Thoracic aorta (tissue), 2 donors: ENCODE results near the gene ZFYVE9. TPM values are rescaled to one million over a fixed set of nuclear protein-coding genes. Genes with fewer than 3 reads are reported as not detected.

Experiments used
- ATAC-seq: fragments of 150-250 bp; one replicate; pipeline ENCODE4 v1.8.0; 2017; ENCODE audit warnings: low read depth; ENCODE audit not compliant: insufficient number of reproducible peaks, low FRiP score
- DNase-seq: peaks from one replicate; pipeline ENCODE4 v3.0.0-alpha.2; 2020; ENCODE audit warnings: low spot score
- H3K27ac ChIP-seq, 2 donors: fragments of 200-600 bp; sonication (generic); 1 replicate in 1 of 2; 2 replicates in 1 of 2; pipeline ENCODE4 v1.5.1; 2016; ENCODE audit warnings: mild to moderate bottlenecking in 2 of 2, moderate library complexity in 2 of 2
- H3K27me3 ChIP-seq: fragments of 200-600 bp; sonication (generic); replicated peaks from 2 replicates; pipeline ENCODE4 v1.6.0; 2016; ENCODE audit warnings: mild to moderate bottlenecking; ENCODE audit not compliant: insufficient read depth
- H3K36me3 ChIP-seq: fragments of 200-600 bp; sonication (generic); one replicate; pipeline ENCODE4 v1.5.1; 2016
- H3K4me1 ChIP-seq, 2 donors: fragments of 200-600 bp; sonication (generic); 1 replicate in 1 of 2; 2 replicates in 1 of 2; pipeline versions ENCODE4 v1.5.1 to v1.6.0; 2016; ENCODE audit warnings: low read depth in 2 of 2, mild to moderate bottlenecking in 1 of 2; ENCODE audit not compliant: control insufficient read depth in 1 of 2
- H3K4me3 ChIP-seq: fragments of 200-600 bp; sonication (generic); 2 replicates; pipeline ENCODE4 v1.5.1; 2016; ENCODE audit warnings: mild to moderate bottlenecking
- H3K9me3 ChIP-seq: fragments of 200-600 bp; sonication (generic); 2 replicates; pipeline ENCODE4 v1.5.1; 2016
- total RNA-seq, 2 donors: library from RNA; depleted of rRNA; stranded (reverse); fragments of >200 nt; gene quantifications; one replicate each; pipeline versions ENCODE4 v1.1.0 to v1.2.3, GENCODE V29; 2016
- TF ChIP-seq, protein P1 (sequence below): fragments of 200-600 bp; sonication (generic); IDR thresholded peaks from one replicate; pipeline ENCODE4 v1.5.1; 2019; ENCODE audit warnings: antibody characterized with exemption

The ZFYVE9 gene
- total RNA-seq, 2 donors from 2014 or later: 29.6 to 45.9 TPM

DNA sequence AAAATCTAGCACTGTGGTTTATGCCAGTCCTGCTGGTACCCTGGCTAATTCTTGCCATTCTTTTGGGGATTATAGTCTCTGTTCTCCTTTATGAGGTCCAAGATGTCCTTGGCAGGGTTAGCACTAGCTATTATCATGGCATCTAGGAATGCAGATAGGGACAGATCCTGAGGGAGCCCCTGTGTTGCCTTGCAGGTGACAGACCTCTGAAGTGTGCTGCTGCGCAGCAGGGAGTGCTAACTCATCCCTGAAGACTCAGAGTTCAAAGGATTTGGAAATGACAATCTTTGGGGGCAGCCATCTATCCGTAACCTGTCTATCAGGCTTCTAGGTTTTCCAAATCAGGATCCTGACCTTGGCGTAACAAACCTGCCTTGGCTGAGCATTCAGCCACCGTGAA, 16.3 kb downstream of the ZFYVE9 start:
- H3K9me3 ChIP-seq: no peaks in the 10 kb centered on the region
- no peak overlapping the region for H3K27ac ChIP-seq
- H3K36me3 ChIP-seq: no peaks in the 10 kb centered on the region
- ATAC-seq: no peak
- no peaks in the 10 kb centered on the region for H3K27me3 ChIP-seq
- peaks cover 6 to 30% of the 10 kb centered on the region in 2 donors for H3K4me1 ChIP-seq
- TF ChIP-seq, protein P1, sequence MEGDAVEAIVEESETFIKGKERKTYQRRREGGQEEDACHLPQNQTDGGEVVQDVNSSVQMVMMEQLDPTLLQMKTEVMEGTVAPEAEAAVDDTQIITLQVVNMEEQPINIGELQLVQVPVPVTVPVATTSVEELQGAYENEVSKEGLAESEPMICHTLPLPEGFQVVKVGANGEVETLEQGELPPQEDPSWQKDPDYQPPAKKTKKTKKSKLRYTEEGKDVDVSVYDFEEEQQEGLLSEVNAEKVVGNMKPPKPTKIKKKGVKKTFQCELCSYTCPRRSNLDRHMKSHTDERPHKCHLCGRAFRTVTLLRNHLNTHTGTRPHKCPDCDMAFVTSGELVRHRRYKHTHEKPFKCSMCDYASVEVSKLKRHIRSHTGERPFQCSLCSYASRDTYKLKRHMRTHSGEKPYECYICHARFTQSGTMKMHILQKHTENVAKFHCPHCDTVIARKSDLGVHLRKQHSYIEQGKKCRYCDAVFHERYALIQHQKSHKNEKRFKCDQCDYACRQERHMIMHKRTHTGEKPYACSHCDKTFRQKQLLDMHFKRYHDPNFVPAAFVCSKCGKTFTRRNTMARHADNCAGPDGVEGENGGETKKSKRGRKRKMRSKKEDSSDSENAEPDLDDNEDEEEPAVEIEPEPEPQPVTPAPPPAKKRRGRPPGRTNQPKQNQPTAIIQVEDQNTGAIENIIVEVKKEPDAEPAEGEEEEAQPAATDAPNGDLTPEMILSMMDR: no peak
- H3K4me3 ChIP-seq: no peak overlapping the region
- no peak for DNase-seq

DNA sequence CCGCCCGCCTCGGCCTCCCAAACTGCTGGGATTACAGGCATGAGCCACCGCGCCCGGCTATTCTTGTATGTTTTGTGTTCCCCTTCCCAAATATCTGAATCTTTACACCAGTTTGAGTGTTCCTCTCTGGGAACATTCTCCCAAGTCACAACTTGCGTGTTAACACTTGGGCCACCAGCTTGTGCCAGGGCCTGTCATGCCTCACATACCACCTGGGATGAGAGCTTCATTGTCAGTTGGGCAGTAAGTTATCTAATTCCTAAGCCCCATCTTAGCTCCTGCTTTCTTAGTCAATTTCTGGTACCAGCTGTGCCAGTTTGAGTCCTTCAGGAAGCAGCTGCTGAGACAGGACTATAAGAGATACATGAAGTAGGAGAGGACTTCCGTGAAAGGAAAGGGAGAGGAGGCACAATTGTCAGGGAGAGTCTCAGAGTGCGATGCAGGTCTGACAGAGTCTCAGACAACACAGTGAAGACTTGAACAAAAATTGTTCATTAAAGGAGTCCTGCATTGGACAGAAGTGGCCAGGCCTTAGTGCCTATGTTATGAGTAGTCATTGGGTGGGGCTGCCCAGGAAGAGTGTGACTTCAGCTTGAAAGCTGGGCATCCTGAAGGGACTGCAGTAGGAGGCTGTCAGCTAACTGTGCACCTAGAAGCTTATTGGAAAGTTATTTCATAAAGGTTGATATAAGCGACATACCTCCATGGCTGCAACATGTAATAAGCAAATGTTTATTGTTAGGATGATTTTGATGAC, 17.3 kb downstream of the ZFYVE9 start:
- Histone ChIP-seq H3K36me3 (no peaks in the 10 kb centered on the region), H3K27me3 (no peaks in the 10 kb centered on the region), H3K4me3 (no peak overlapping the region), H3K4me1 (peaks cover 0 to 21% of the 10 kb centered on the region in 2 donors), H3K27ac (no peak overlapping the region), H3K9me3 (no peaks in the 10 kb centered on the region)
- ATAC-seq: no peak
- TF ChIP-seq, protein P1: no peak
- DNase-seq: no peak

DNA sequence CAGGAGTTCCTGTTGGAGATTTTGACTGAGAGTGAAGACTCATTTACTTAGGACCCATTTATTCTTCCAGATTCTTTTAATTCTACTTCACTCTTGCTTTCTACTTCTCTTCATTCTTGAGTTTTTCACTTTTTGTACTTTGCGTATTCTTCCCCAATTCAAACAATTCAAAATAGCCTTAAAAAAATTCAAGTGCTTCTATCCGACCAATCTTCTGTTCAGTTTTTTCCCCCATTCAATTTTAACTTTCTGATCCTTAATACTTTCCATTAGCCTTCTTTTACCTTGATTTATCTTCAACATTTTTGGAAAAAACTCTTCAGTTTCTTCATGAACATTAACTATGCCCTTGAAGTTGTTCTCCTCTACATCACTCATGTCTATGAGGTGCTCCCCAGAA, 21.1 kb downstream of the ZFYVE9 start:
- Histone ChIP-seq H3K9me3 (no peaks in the 10 kb centered on the region), H3K27me3 (no peaks in the 10 kb centered on the region), H3K4me3 (no peak overlapping the region), H3K4me1 (peaks cover 0 to 14% of the 10 kb centered on the region in 2 donors), H3K36me3 (no peaks in the 10 kb centered on the region), H3K27ac (no peak overlapping the region)
- no peak for DNase-seq
- no peak for ATAC-seq
- TF ChIP-seq, protein P1: no peak

DNA sequence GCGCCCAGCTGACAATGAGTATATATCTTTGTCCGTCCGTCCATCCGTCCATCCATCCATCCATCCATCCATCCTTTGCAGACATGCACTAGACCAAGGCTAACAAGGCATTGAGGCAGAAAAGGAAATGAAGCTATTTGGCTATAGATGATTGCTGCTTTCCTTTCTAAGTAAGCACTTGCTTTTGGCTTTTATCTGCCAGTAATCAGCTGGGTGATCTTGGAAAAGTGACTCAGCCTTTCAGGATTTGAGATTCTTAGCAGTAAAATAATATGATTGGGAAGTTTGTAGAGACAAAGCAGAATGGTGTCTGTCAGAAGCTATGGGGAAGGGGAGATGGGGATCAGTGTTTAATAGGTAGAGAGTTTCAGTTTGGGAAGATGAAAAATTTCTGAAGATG, 22.7 kb downstream of the ZFYVE9 start:
- DNase-seq (no peak), ATAC-seq (no peak)
- no peaks in the 10 kb centered on the region for H3K4me1 ChIP-seq
- H3K4me3 ChIP-seq: no peak overlapping the region
- H3K9me3 ChIP-seq: no peaks in the 10 kb centered on the region
- no peaks in the 10 kb centered on the region for H3K36me3 ChIP-seq
- H3K27me3 ChIP-seq: no peaks in the 10 kb centered on the region
- TF ChIP-seq, protein P1: no peak
- H3K27ac ChIP-seq: no peak overlapping the region

DNA sequence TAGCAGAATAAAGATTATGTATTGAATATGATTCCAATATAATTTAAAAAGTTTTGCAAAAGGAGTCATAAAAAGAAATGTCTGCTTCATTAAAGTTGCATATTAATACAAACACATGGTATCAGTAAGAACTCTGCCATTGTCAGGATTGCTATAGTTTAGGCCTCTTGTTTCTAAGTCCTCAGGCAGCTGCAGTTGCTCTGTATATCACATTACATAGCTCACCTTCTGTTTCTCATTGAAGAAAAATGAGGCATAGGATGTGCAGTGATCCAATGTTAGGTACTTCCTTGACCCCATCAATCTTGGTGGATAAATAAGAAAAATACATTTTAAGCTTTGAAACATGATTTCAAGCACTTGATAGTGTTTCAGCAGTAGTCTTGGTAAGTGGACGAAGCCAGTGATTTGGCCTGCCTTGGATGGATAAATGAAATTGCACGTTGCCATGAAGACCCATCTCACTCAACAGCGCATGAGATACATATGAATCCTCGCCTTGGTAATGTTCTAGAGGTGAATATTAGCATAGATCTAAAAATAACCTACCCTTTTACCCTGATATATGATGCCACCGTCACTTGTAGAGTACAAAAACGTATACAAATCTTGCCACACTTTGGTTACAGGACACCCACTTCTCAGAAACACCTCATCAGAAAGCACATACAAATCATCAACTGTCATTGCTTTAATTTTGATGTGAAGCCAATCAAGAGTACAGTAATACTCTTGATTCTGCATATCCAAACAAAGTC, 25.3 kb downstream of the ZFYVE9 start:
- ATAC-seq (no peak), DNase-seq (no peak)
- Histone ChIP-seq H3K4me1 (no peaks in the 10 kb centered on the region), H3K9me3 (no peaks in the 10 kb centered on the region), H3K4me3 (no peak overlapping the region), H3K36me3 (no peaks in the 10 kb centered on the region), H3K27ac (no peak overlapping the region), H3K27me3 (no peaks in the 10 kb centered on the region)
- TF ChIP-seq, protein P1: no peak
